Upper lobe of right lung (tissue), 1 donor: ENCODE results near the gene UGT1A7. TPM values are rescaled to one million over a fixed set of nuclear protein-coding genes. Genes with fewer than 3 reads are reported as not detected.

Source experiments
- ATAC-seq: fragments of 200-7000 bp; cut with Tn5 transposase; one replicate; pipeline ENCODE4 v1.9.1; 2020; ENCODE audit warnings: mild to moderate bottlenecking, moderate library complexity
- DNase-seq: peaks from one replicate; pipeline ENCODE4 v3.0.0-alpha.2; 2020
- H3K27ac ChIP-seq: fragments of 200-600 bp; one replicate; pipeline ENCODE4 v1.8.0; 2022
- H3K27me3 ChIP-seq: fragments of 200-600 bp; one replicate; pipeline ENCODE4 v1.8.0; 2022; ENCODE audit warnings: mild to moderate bottlenecking
- H3K36me3 ChIP-seq: fragments of 200-600 bp; one replicate; pipeline ENCODE4 v1.8.0; 2022
- H3K4me1 ChIP-seq: fragments of 200-600 bp; one replicate; pipeline ENCODE4 v1.8.0; 2022
- H3K4me3 ChIP-seq: fragments of 200-600 bp; one replicate; pipeline ENCODE4 v1.8.0; 2022; ENCODE audit warnings: mild to moderate bottlenecking
- H3K9me3 ChIP-seq: fragments of 200-600 bp; one replicate; pipeline ENCODE4 v1.8.0; 2022
- intact Hi-C: fragments of 100-400 bp; cut with DNase I; formaldehyde crosslinking; loops from one replicate; pipeline ENCODE4 v1.11.0; 2022
- total RNA-seq: library from RNA; stranded (reverse); fragmentation: NEBNext Ultra II Directional; extraction: Animal tissue kit (Norgen Biotek cat#: 25700); gene quantifications from one replicate; pipeline ENCODE4 v1.2.1, GENCODE V29; 2021
- TF ChIP-seq, protein P1 (sequence below): fragments of 200-600 bp; IDR thresholded peaks from one replicate; pipeline ENCODE4 v1.8.0; 2022; ENCODE audit warnings: antibody characterized with exemption
- donor health status: DM: no; HTN: yes; CAD: no; lungs with severe emphysema.

Gene UGT1A7
- total RNA-seq, 1 donor from 2014 or later: not detected

DNA sequence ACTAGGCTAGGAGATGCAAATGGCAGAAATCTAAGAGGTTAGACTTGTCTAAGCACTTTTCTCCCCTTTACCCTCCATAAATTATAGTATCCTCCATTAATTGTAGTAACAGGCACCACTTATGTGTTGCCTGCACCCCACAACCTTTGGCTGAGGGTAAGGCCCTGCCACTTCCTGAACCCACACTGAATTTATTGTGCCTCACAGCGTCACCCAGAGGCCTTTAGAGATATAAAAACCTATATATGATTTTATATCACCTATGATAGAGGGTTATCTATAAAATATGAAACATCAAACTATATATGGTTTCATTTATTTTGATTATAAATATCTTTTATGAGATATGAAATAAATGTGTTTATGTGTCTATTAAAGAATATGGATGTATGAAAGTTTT lies 7.4 kb upstream of the UGT1A7 start:
- no peak overlapping the region for H3K27ac ChIP-seq
- H3K36me3 ChIP-seq: no peaks in the 10 kb centered on the region
- intact Hi-C loops: no loop called here
- no peaks in the 10 kb centered on the region for H3K27me3 ChIP-seq
- ATAC-seq (no peak), DNase-seq (no peak)
- TF ChIP-seq, protein P1, sequence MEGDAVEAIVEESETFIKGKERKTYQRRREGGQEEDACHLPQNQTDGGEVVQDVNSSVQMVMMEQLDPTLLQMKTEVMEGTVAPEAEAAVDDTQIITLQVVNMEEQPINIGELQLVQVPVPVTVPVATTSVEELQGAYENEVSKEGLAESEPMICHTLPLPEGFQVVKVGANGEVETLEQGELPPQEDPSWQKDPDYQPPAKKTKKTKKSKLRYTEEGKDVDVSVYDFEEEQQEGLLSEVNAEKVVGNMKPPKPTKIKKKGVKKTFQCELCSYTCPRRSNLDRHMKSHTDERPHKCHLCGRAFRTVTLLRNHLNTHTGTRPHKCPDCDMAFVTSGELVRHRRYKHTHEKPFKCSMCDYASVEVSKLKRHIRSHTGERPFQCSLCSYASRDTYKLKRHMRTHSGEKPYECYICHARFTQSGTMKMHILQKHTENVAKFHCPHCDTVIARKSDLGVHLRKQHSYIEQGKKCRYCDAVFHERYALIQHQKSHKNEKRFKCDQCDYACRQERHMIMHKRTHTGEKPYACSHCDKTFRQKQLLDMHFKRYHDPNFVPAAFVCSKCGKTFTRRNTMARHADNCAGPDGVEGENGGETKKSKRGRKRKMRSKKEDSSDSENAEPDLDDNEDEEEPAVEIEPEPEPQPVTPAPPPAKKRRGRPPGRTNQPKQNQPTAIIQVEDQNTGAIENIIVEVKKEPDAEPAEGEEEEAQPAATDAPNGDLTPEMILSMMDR: no peak
- H3K9me3 ChIP-seq: no peaks in the 10 kb centered on the region
- H3K4me1 ChIP-seq: no peaks in the 10 kb centered on the region
- H3K4me3 ChIP-seq: no peak overlapping the region

DNA sequence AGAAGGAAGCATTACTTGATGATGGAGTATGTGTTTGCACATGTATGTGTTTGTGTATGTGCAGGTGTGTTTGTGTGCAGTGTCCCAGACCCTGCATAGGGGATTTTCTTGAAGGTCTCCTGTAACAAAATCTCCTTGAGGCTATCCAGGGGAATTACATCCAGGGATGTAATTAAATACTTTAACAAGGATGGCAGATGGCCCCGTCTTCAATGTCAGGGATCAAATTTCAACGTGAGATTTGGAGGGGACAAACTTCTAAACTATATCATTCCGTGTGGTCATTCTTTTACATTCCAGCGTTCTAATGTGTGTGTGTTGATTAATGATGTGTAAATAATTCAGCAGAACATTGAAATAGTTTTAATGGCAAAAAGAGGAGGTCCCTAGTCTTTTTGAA lies 6.7 kb upstream of the UGT1A7 start:
- H3K27ac ChIP-seq: no peak overlapping the region
- DNase-seq (no peak), ATAC-seq (no peak)
- H3K4me3 ChIP-seq: no peak overlapping the region
- TF ChIP-seq, protein P1: no peak
- intact Hi-C loops: no loop called here
- H3K36me3 ChIP-seq: no peaks in the 10 kb centered on the region
- no peaks in the 10 kb centered on the region for H3K9me3 ChIP-seq
- H3K27me3 ChIP-seq: no peaks in the 10 kb centered on the region
- H3K4me1 ChIP-seq: no peaks in the 10 kb centered on the region

DNA sequence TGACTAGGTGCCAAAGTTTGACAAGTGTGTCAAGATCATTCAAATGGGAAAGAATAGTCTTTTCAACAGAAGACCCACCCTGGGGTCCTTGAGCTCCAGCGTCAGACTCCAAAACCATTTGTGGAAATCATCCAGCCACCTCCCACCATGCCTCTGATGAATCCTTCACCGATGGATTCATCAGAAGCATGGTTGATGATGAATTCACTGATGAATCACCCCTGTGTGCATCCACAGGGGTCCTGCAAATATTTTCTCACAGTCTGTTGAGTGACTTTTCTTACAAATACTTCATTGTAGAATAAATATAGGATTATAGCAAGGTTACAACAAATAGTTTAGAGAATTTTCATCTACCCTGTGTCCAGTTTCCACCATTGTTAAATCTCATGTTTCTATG lies 5.7 kb upstream of the UGT1A7 start:
- no peaks in the 10 kb centered on the region for H3K9me3 ChIP-seq
- intact Hi-C loops: no loop called here
- no peak overlapping the region for H3K4me3 ChIP-seq
- no peaks in the 10 kb centered on the region for H3K27me3 ChIP-seq
- DNase-seq (no peak), ATAC-seq (no peak)
- TF ChIP-seq, protein P1: no peak
- no peaks in the 10 kb centered on the region for H3K36me3 ChIP-seq
- H3K27ac ChIP-seq: no peak overlapping the region
- no peaks in the 10 kb centered on the region for H3K4me1 ChIP-seq

DNA sequence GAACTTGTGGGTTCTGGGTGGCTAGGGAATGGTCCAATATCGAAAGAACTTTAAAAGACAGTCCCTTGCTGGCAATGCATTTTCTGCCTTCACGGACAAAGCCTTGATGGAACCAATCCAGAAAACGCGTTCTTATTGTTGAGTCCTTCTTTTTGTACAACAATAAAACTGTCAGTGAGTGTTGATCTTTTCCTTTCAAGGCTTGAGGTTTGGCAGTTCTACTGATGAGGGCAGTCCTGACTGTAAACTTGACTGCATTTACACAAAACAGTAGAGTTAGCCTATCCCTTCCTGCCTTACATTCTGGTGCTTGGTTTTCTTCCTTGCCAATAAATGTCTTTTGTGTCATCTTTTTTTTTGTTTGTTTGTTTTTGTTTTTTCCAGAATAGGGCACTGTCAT lies 2.5 kb upstream of the UGT1A7 start:
- Histone ChIP-seq H3K27me3 (no peaks in the 10 kb centered on the region), H3K27ac (no peak overlapping the region), H3K4me3 (no peak overlapping the region), H3K4me1 (no peaks in the 10 kb centered on the region), H3K9me3 (no peaks in the 10 kb centered on the region), H3K36me3 (no peaks in the 10 kb centered on the region)
- no peak for ATAC-seq
- intact Hi-C loops: no loop called here
- no peak for DNase-seq
- TF ChIP-seq, protein P1: no peak

DNA sequence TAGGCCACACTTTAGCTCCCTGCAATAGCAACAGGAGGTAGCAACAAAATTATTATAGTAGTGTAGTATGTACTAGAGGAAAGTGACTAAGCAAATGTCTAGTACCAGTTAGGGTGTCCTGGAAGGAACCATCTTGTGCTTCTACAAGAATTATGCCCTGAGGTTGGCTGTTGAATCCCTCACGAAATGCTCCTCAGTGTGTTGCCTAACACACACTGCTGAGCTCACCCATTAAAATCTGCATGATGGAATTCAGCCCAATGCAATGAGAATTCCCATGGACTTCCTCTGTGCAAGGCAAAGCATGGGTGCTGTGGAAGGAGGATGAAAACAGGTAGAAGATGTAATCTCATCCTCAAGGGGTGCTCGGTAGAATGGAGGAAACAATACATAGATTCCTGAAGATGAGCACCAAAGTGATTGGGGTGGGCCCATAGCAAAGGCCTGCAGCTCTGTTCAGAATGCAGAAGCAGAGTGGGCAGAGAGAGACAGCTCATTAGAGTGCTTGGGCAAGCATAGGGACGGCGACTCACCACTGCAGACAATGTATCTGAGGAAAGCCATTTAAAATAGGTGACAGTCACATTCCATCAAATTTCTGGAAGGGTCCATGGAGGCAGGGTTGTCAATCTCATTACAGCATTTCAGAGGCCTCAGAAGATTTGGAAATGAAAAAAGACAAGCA lies 1.2 kb upstream of the UGT1A7 start:
- Histone ChIP-seq H3K9me3 (no peaks in the 10 kb centered on the region), H3K4me3 (no peak overlapping the region), H3K27ac (no peak overlapping the region), H3K4me1 (no peaks in the 10 kb centered on the region), H3K27me3 (no peaks in the 10 kb centered on the region), H3K36me3 (no peaks in the 10 kb centered on the region)
- TF ChIP-seq, protein P1: no peak
- DNase-seq: no peak
- ATAC-seq: no peak
- intact Hi-C loops: no loop called here

DNA sequence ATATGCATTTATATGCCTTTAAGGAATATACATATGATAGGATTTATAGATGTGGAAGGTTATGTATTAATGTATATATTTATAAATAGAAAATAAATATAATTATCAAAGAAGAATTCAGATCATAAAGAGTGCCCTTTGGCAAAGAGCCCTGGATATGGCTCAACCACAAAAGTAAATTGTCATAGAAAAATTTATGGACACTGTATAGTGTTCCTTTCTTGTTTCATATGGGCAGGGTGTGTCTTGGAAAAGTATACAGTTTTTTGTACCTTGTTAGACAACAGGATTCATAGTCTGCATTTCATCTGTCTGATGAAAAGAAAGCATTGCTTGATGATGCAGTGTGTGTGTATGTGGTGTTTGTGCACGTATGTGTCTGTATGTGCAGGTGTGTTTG lies 2.9 kb downstream of the UGT1A7 start:
- TF ChIP-seq, protein P1: no peak
- no peak for DNase-seq
- H3K4me1 ChIP-seq: no peaks in the 10 kb centered on the region
- H3K36me3 ChIP-seq: no peaks in the 10 kb centered on the region
- no peak overlapping the region for H3K4me3 ChIP-seq
- no peak overlapping the region for H3K27ac ChIP-seq
- H3K9me3 ChIP-seq: no peaks in the 10 kb centered on the region
- no peak for ATAC-seq
- no peaks in the 10 kb centered on the region for H3K27me3 ChIP-seq
- intact Hi-C loops: no loop called here
